Fibroblast of lung (primary cell): ENCODE measurements around the gene KRTAP8-1. TPM values are rescaled to one million over a fixed set of nuclear protein-coding genes. Genes with fewer than 3 reads are reported as not detected.

Experiments used
- DNase-seq, 2 donors: peaks; one replicate each; pipeline versions ENCODE4 v3.0.0 to v3.0.0-alpha.2; 2010; ENCODE audit warnings: low read depth in 2 of 2
- H2AFZ ChIP-seq: 2 replicates; pipeline ENCODE4 v1.5.1; 2012; ENCODE audit warnings: low read length, control low read depth, inconsistent platforms
- H3K27ac ChIP-seq: 2 replicates; pipeline ENCODE4 v1.5.1; 2011; ENCODE audit warnings: low read length, control low read depth; ENCODE audit not compliant: insufficient read depth
- H3K27me3 ChIP-seq: 2 replicates; pipeline ENCODE4 v1.5.1; 2011; ENCODE audit warnings: mild to moderate bottlenecking, low read length; ENCODE audit not compliant: control insufficient read depth, insufficient read depth
- H3K36me3 ChIP-seq: 2 replicates; pipeline ENCODE4 v1.5.1; 2011; ENCODE audit warnings: low read length; ENCODE audit not compliant: control insufficient read depth, insufficient read depth
- H3K4me1 ChIP-seq: 2 replicates; pipeline ENCODE4 v1.5.1; 2011; ENCODE audit warnings: low read length; ENCODE audit not compliant: control insufficient read depth, insufficient read depth; ENCODE audit errors: extremely low read depth
- H3K4me2 ChIP-seq: 2 replicates; pipeline ENCODE4 v1.5.1; 2011; ENCODE audit warnings: low read length, control low read depth; ENCODE audit not compliant: insufficient read depth; ENCODE audit errors: extremely low read depth
- H3K4me3 ChIP-seq, 4 experiments: fragments of 200-600 bp in 1 of 4; sonication (generic) in 1 of 4; replicated peaks in 1 of 4; 2 replicates each; pipeline ENCODE4 v1.5.1; 2011 to 2016; ENCODE audit warnings: low read length in 4 of 4, low read depth in 3 of 4, mild to moderate bottlenecking in 3 of 4, control low read depth in 2 of 4, inconsistent platforms in 1 of 4, mixed read lengths in 1 of 4; ENCODE audit not compliant: insufficient read depth in 1 of 4; ENCODE audit errors: control extremely low read depth in 1 of 4
- H3K79me2 ChIP-seq: 2 replicates; pipeline ENCODE4 v1.5.1; 2012; ENCODE audit warnings: mild to moderate bottlenecking, low read length, inconsistent platforms; ENCODE audit not compliant: control insufficient read depth, insufficient read depth
- H3K9ac ChIP-seq: 2 replicates; pipeline ENCODE4 v1.5.1; 2011; ENCODE audit warnings: mild to moderate bottlenecking, low read length, control low read depth; ENCODE audit not compliant: insufficient read depth
- H3K9me3 ChIP-seq: 2 replicates; pipeline ENCODE4 v1.5.1; 2012; ENCODE audit warnings: low read depth, low read length; ENCODE audit not compliant: control insufficient read depth, insufficient read depth
- H4K20me1 ChIP-seq: 2 replicates; pipeline ENCODE4 v1.5.1; 2011; ENCODE audit warnings: low read length; ENCODE audit not compliant: control insufficient read depth, insufficient read depth; ENCODE audit errors: extremely low read depth
- CTCF ChIP-seq, 2 donors: IDR thresholded peaks in 1 of 2; conservative IDR thresholded peaks in 1 of 2; 1 replicate in 1 of 2; 2 replicates in 1 of 2; pipeline ENCODE4 v1.5.1; 2011 to 2012; ENCODE audit warnings: low read length in 2 of 2, control low read depth in 1 of 2, inconsistent platforms in 1 of 2, low read depth in 1 of 2, mild to moderate bottlenecking in 1 of 2
- EZH2 ChIP-seq: IDR thresholded peaks from 2 replicates; pipeline ENCODE4 v1.5.1; 2012; ENCODE audit warnings: low read length, control low read depth, mild to moderate bottlenecking; ENCODE audit errors: missing control alignments
- polyA plus RNA-seq, 2 donors: library from polyadenylated mRNA; depleted of rRNA in 1 of 2; stranded (reverse) in 1 of 2; unstranded in 1 of 2; fragments of >200 nt; gene quantifications; 2 replicates each; pipeline ENCODE4 v1.2.1, GENCODE V29; 2011 to 2012; ENCODE audit warnings: missing spikeins in 1 of 2
- total RNA-seq: library from RNA; depleted of rRNA; stranded (reverse); fragments of >200 nt; gene quantifications from 2 replicates; pipeline ENCODE4 v1.2.1, GENCODE V29; 2014

Gene KRTAP8-1
- total and polyA plus RNA-seq, 2 donors (not counting 1 experiment from before 2014, with no cell fraction given) = not detected

- H4K20me1 ChIP-seq = no peaks in the 10 kb centered on the region
- DNase-seq = no peak
- no peak overlapping the region for H3K9ac ChIP-seq
- no peak for TF ChIP-seq CTCF (conservative IDR thresholded peaks at IDR 0.05 in 1 of 2, IDR thresholded peaks at IDR 0.05 in 1 of 2; ENCODE audit: low read depth in 1 of 2, low read length in 2 of 2)
- TF ChIP-seq EZH2 = no peak
- H3K9me3 ChIP-seq = no peaks in the 10 kb centered on the region
- no peaks in the 10 kb centered on the region for H3K4me1 ChIP-seq
- no peak overlapping the region for H3K4me2 ChIP-seq
- no peaks in the 10 kb centered on the region for H3K27me3 ChIP-seq
- no peaks in the 10 kb centered on the region for H3K36me3 ChIP-seq
- no peak overlapping the region for H2AFZ ChIP-seq
- no peaks in the 10 kb centered on the region for H3K79me2 ChIP-seq
- H3K27ac ChIP-seq = no peak overlapping the region
- no peak overlapping the region for H3K4me3 ChIP-seq
These were observed 6.0 kb upstream of the KRTAP8-1 start for GRCh38 chr21:30818837-30819610.

DNA sequence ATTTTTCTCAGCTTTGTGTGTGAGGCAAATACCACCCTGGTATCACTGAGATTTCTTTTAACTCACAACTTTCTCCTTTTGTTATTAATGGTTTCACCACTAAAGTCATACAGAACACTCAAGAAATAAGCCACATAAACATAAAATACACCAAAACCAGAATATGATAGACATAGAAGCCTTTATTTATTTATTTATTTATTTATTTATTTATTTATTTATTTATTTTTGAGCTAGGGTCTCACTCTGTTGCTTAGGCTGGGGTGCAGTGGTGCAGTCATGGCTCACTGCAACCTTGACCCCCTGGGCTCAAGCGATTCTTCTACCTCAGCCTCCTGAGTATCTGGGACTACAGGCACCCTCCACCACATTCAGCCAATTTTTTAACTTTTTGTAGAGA is 12.5 kb downstream of the KRTAP8-1 start:
- TF ChIP-seq CTCF (conservative IDR thresholded peaks at IDR 0.05 in 1 of 2, IDR thresholded peaks at IDR 0.05 in 1 of 2; ENCODE audit: low read depth in 1 of 2, low read length in 2 of 2) = no peak
- no peak for TF ChIP-seq EZH2
- Histone ChIP-seq H3K4me1 (no peaks in the 10 kb centered on the region), H3K27me3 (no peaks in the 10 kb centered on the region), H3K4me2 (no peak overlapping the region), H3K36me3 (no peaks in the 10 kb centered on the region), H2AFZ (no peak overlapping the region), H3K4me3 (no peak overlapping the region), H3K9me3 (no peaks in the 10 kb centered on the region), H3K79me2 (no peaks in the 10 kb centered on the region), H4K20me1 (no peaks in the 10 kb centered on the region), H3K9ac (no peak overlapping the region), H3K27ac (no peak overlapping the region)
- DNase-seq = no peak

- H2AFZ ChIP-seq = no peak overlapping the region
- TF ChIP-seq CTCF (conservative IDR thresholded peaks at IDR 0.05 in 1 of 2, IDR thresholded peaks at IDR 0.05 in 1 of 2; ENCODE audit: low read depth in 1 of 2, low read length in 2 of 2) (no peak), EZH2 (no peak)
- no peaks in the 10 kb centered on the region for H3K36me3 ChIP-seq
- no peak overlapping the region for H3K4me2 ChIP-seq
- H3K9ac ChIP-seq = no peak overlapping the region
- no peaks in the 10 kb centered on the region for H3K27me3 ChIP-seq
- no peak overlapping the region for H3K4me3 ChIP-seq
- H3K4me1 ChIP-seq = no peaks in the 10 kb centered on the region
- no peak for DNase-seq
- H4K20me1 ChIP-seq = no peaks in the 10 kb centered on the region
- H3K27ac ChIP-seq = no peak overlapping the region
- H3K79me2 ChIP-seq = no peaks in the 10 kb centered on the region
- no peaks in the 10 kb centered on the region for H3K9me3 ChIP-seq
These were observed 19.3 kb downstream of the KRTAP8-1 start for GRCh38 chr21:30793581-30794314.
